IPS DF 19.7 (cell line): ENCODE data around the gene MOSPD2.

ENCODE experiments used
- DNase-seq: peaks from one replicate; pipeline ENCODE4 v3.0.0-alpha.2; 2013; ENCODE audit warnings: low read depth, low spot score

MOSPD2 gene

GRCh38 chrX:14872851-14873675 is at the start of gene MOSPD2, which contains the start of gene FANCB:
Gene MOSPD2, plus strand, starts transcription at chrX:14873421. Its CDS starts 108 bp downstream, at chrX:14873529.
Gene FANCB, minus strand, starts transcription at chrX:14873069. Its CDS starts 7,559 bp downstream, at chrX:14865510.
- peak; percentile 59 for DNase-seq

GRCh38 chrX:14825851-14826250 is 47.4 kb upstream of the MOSPD2 start:
- DNase-seq, result no peak

GRCh38 chrX:14826319-14826718 is 46.9 kb upstream of the MOSPD2 start:
- DNase-seq, result no peak

- no peak for DNase-seq
These were observed 43.6 kb upstream of the MOSPD2 start for GRCh38 chrX:14829643-14830042.

- no peak for DNase-seq
These were observed 41.1 kb upstream of the MOSPD2 start for GRCh38 chrX:14832151-14832550.

- no peak for DNase-seq
These were observed 40.6 kb upstream of the MOSPD2 start for GRCh38 chrX:14832586-14832985.

GRCh38 chrX:14837155-14837554 is 36.1 kb upstream of the MOSPD2 start:
- no peak for DNase-seq

- DNase-seq, result no peak
These were observed 29.6 kb upstream of the MOSPD2 start for GRCh38 chrX:14843666-14844065.

GRCh38 chrX:14851526-14851925 is 21.7 kb upstream of the MOSPD2 start:
- DNase-seq, result no peak

GRCh38 chrX:14864631-14865030 is 8.6 kb upstream of the MOSPD2 start:
- no peak for DNase-seq

- no peak for DNase-seq
These were observed 8.0 kb upstream of the MOSPD2 start for GRCh38 chrX:14865201-14865600.

GRCh38 chrX:14871767-14872166 is 1.5 kb upstream of the MOSPD2 start:
- no peak for DNase-seq

GRCh38 chrX:14872355-14872754 is 866 bp upstream of the MOSPD2 start:
- DNase-seq, result no peak

- DNase-seq, result no peak
These were observed 442 bp downstream of the MOSPD2 start for GRCh38 chrX:14873676-14874049.

GRCh38 chrX:14875624-14876023 is 2.4 kb downstream of the MOSPD2 start:
- no peak for DNase-seq

- no peak for DNase-seq
These were observed 10.6 kb downstream of the MOSPD2 start for GRCh38 chrX:14883826-14884225.

GRCh38 chrX:14884714-14885113 is 11.5 kb downstream of the MOSPD2 start:
- DNase-seq, result no peak

GRCh38 chrX:14886252-14886651 is 13.0 kb downstream of the MOSPD2 start:
- DNase-seq, result no peak

- DNase-seq, result no peak
These were observed 23.1 kb downstream of the MOSPD2 start for GRCh38 chrX:14896273-14896672.

GRCh38 chrX:14897042-14897441 is 23.8 kb downstream of the MOSPD2 start:
- no peak for DNase-seq

- no peak for DNase-seq
These were observed 26.4 kb downstream of the MOSPD2 start for GRCh38 chrX:14899607-14900006.

GRCh38 chrX:14902537-14902936 is 29.3 kb downstream of the MOSPD2 start:
- DNase-seq, result no peak

GRCh38 chrX:14903891-14904290 is 30.7 kb downstream of the MOSPD2 start:
- DNase-seq, result no peak

GRCh38 chrX:14913241-14913640 is 40.0 kb downstream of the MOSPD2 start:
- DNase-seq, result no peak
